UCSD-AML1 (cell line): ENCODE results near the gene NUP98.
"Not testable (repeated sequence)": the region's sequence is repeated elsewhere in the genome, so short reads cannot be mapped to it uniquely, and the experiment has no call there.

ENCODE experiments used
- DNase-seq: peaks from one replicate; lab custom pipeline; 2025; ENCODE audit not compliant: unreplicated experiment; lab: John Stamatoyannopoulos, UW

The NUP98 gene

DNA sequence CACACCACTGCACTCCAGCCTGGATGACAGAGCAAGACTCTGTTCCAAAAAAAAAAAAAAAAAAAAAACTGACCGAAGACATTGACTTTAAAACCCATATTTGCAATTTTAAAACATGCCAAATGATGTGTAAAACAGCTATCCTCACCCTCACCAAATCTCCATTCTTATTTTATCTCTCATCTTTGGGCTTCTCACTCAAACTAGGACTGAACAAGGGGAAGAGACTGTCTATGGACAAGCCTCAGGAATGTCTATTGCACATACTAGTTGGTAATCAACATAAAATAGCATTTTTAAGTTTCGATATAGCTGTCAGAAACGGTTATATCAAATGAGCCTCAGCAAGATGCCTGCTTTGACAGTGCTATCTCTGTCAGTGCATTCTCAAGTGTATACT is 118.3 kb downstream of the NUP98 start:
- no peak for DNase-seq

DNA sequence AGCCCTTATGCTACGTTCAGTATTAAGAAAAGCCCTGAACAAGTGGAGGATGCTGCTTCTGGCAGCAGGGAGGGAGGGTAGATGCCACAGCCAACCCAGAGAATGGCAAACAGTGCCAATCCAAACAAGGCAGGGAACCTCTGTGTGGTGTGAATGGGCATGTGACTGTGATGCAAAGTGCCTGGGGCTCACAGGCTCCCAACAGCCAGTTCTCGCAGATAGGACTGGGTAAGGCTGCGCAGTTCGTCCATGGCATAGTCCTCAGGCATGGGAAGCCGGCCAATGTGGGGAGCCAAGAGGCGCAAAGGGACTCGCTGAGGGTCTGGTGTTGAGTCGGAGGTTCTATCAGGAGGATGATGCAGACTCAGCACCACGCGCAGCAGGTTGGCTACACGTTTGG is 121.4 kb downstream of the NUP98 start:
- DNase-seq, result no peak

DNA sequence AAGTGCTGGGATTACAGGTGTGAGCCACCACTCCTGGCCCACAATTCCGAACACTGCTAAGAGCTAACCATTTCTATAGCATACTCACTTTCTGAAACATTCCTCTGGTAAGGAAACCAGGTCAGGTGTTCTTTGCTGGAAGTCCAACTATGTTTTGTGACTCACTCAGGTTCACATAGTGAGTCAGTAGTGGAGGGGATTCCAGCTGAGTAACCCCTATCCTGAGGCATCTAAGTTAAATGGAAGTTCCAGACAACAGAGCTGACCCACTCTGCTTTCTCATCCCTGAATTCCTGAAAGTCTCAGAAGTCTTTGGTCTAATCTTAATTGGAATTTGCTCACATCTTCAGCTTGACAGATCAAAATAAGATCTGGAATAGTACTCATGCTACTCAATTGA is 123.2 kb downstream of the NUP98 start:
- DNase-seq, result no peak

- no peak for DNase-seq
These were observed 125.8 kb downstream of the NUP98 start, which contains the start of gene CHRNA10 for GRCh38 chr11:3671334-3672254. Gene CHRNA10, minus strand, starts transcription at chr11:3671384. Its CDS starts 72 bp downstream, at chr11:3671312.

- no peak for DNase-seq
These were observed 127.6 kb downstream of the NUP98 start for GRCh38 chr11:3669742-3670183.

GRCh38 chr11:3669128-3669527 is 128.2 kb downstream of the NUP98 start:
- DNase-seq, result no peak

DNA sequence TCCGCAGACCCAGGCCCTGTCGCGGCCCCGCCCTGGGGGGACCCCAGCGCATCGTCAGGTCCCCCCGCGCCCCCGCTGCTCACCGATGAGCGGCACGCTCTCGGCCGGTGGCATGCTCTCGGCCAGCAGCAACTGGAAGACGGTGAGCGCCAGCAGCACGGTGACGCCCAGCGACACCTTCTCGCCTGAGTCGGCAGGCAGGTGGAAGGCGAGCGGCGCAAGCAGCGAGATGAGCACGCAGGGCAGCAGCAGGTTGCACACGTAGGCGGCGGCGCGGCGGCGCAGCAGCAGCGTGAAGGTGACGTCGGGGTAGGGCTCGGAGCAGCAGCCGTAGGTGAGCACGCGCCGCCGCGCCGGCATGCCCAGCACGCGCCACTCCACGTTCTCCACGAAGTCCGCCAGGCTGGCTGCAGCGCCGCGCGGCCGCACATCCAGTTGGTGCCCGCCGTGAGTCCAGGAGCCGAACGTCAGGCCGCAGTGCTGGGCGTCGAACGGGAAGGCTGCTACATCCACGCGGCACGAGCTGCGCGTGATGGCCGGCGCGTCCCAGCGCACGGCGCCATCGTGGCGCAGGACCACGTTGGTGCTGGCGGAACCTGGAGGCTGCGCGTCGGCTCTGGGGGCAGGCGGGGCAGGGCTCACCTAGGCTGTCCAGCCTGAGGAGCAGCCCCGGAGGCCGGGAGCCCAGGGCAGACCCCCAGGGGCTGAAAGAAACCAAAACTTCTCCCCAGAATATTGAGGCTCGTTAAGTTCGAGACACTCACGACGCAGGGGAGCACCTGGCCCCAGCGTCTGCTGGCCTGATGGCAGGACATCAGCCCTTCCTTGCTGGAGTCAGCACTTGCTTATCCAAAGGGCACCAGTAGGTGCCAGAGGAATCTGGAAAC is 130.0 kb downstream of the NUP98 start:
- DNase-seq, result no peak

GRCh38 chr11:3666023-3666530 is 131.3 kb downstream of the NUP98 start:
- no peak for DNase-seq

GRCh38 chr11:3665336-3666022 is 131.9 kb downstream of the NUP98 start:
- no peak for DNase-seq

- DNase-seq, result no peak
These were observed 133.2 kb downstream of the NUP98 start for GRCh38 chr11:3664032-3664630.

GRCh38 chr11:3662856-3663255 is 134.5 kb downstream of the NUP98 start:
- no peak for DNase-seq

GRCh38 chr11:3660960-3661359 is 136.4 kb downstream of the NUP98 start:
- DNase-seq, result no peak

DNA sequence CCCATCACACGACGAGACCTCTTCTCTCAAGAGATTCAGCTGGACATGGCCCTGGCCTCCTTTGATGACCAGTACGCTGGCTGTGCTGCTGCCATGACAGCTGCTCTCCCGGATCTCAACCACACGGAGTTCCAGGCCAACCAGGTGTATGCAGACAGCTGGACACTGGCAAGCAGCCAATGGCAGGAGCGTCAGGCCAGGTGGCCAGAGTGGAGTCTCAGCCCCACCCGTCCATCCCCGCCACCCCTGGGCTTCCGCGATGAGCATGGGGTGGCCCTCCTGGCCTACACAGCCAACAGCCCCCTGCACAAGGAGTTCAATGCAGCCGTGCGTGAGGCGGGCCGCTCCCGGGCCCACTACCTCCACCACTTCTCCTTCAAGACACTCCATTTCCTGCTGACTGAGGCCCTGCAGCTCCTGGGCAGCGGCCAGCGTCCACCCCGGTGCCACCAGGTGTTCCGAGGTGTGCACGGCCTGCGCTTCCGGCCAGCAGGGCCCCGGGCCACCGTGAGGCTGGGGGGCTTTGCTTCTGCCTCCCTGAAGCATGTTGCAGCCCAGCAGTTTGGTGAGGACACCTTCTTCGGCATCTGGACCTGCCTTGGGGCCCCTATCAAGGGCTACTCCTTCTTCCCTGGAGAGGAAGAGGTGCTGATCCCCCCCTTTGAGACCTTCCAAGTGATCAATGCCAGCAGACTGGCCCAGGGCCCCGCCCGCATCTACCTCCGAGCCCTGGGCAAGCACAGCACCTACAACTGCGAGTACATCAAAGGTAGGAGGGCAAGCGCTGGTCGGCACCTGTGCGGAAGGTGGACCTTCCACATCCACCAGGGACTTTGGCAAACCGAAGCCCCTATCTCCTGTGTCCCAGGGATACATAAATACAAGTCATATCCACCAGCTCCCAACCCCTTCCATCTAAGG is 137.5 kb downstream of the NUP98 start:
- no peak for DNase-seq

DNA sequence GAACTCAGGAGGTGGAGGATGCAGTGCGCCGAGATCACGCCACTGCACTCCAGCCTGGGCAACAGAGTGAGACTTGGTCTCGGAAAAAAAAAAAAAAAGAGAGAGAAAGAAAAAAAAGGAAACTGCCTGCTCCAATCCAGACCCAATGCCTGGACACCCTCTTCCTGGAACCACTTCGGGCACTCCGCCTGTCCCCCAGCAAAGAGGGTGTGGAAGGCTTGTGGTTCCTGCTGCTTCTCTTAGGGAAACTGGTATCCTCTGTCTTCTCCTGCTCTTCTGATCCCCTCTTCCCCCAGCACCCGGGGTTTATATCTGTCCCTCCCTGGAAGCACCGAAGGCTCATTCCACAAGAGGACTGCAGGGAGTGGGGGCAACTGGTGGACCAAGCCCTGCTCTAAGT is 139.1 kb downstream of the NUP98 start:
- DNase-seq, result no peak

- DNase-seq, result not testable (repeated sequence)
These were observed 140.0 kb downstream of the NUP98 start for GRCh38 chr11:3657331-3657730.

GRCh38 chr11:3655547-3655946 is 141.8 kb downstream of the NUP98 start:
- no peak for DNase-seq

DNA sequence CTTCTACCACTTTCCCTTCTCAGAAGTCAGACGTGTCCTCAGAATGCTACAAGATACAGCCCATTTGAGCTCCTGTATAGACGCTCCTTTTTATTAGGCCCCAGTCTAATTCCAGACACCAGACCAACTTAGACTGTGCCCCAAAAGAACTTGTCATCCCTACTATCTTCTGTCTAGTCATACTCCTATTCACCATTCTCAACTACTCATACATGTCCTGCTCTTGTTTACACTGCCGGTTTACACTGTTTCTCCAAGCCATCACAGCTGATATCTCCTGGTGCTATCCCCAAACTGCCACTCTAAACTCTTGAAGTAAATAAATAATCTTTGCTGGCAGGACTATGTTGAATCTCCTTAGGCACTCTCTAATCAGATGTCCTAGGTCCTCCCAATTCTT is 144.8 kb downstream of the NUP98 start:
- not testable (repeated sequence) for DNase-seq

- DNase-seq, result not testable (repeated sequence)
These were observed 148.0 kb downstream of the NUP98 start for GRCh38 chr11:3649374-3649773.

DNA sequence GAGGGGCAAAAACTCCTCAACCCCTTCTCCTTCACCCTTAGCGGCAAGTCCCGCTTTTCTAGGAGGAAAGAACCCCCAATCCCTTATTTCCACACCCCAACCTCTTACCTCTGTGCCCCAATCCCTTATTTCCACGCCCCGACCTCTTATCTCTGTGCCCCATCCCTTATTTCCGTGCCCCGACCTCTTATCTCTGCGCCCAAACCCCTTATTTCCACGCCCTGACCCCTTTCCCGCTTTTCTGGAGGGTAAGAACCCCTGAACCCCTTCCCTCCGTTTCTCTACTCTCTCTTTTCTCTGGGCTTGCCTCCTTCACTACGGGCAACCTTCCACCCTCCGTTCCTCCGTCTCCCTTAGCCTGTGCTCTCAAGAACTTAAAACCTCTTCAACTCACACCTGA is 148.5 kb downstream of the NUP98 start:
- not testable (repeated sequence) for DNase-seq
